Measurements from ENCODE around the gene C11orf21. TPM values are rescaled to one million over a fixed set of nuclear protein-coding genes. Genes with fewer than 3 reads are reported as not detected.
A peak's percentile ranks its signal among the peaks of the same experiment; 100 is the strongest.

The C11orf21 gene
- total RNA-seq, 1 experiment from 2014 or later, result 0.09 TPM

DNA sequence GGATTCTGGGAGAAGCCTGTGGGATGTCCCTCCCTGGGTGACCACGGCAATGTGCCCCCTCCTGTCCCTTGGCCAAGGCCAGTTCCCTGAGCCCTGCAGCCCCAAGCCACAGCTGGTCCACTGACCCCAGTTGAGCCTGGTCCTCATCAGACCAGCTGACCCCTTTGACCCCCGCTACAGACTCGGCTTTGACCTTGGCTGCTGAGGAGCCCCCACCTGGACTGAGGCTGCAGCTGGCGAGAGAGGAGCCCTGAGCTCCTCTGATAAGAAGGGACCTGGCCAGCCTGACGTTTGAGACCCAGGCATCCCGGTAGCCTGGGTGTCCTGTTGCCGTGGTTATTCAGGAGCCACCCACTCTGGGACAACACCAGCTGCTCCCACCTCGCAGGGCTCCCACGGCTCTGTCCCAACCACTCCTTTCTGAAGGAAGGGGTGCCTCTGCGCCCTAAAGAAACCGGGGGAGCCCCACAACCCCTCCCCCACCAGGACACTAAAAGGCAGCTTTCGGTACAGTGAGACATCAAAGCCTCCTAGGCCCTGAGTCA is 34.3 kb downstream of the C11orf21 start:
- no TSS peak for BruUV-seq (replicated peaks)
- H3K27me3 Mint-ChIP-seq (ENCODE audit: insufficient read depth, unreplicated experiment), result no peaks in the 10 kb centered on the region

GRCh38 chr11:2266586-2267305 is 35.0 kb downstream of the C11orf21 start:
- H3K36me3 Mint-ChIP-seq (ENCODE audit: insufficient read depth, unreplicated experiment), result peaks cover 33% of the 10 kb centered on the region
- DNase-seq, result no peak
- Histone ChIP-seq H3K36me3 (ENCODE audit: control insufficient read depth, insufficient read depth, low read length) (peaks cover 3% of the 10 kb centered on the region), H3K9me3 (no peaks in the 10 kb centered on the region), H3K4me1 (peaks cover 20% of the 10 kb centered on the region), H3K4me3 (ENCODE audit: low read depth, low read length) (no peak overlapping the region), H3K27me3 (replicated peaks; ENCODE audit: control insufficient read depth, insufficient read depth, low read length) (no peaks in the 10 kb centered on the region)
- TF ChIP-seq CTCF (IDR thresholded peaks at IDR 0.05; ENCODE audit: insufficient read depth in 1 of 2, low read depth in 1 of 2, low read length in 1 of 2, severe bottlenecking in 1 of 2, unreplicated experiment in 1 of 2), result no peak
- ChIA-PET CTCF (no interaction called here), POLR2A (no interaction called here)
- peak overlapping the region; percentile 44 for H3K4me3 Mint-ChIP-seq (ENCODE audit: unreplicated experiment)
- peak overlapping the region; percentile 4 for H3K27ac Mint-ChIP-seq (ENCODE audit: unreplicated experiment)
- intact Hi-C loops (cut with micrococcal nuclease; ENCODE audit: unreplicated experiment), result no loop called here
- peaks cover 15% of the 10 kb centered on the region for H3K4me1 Mint-ChIP-seq (ENCODE audit: low read depth, unreplicated experiment)
- BruUV-seq (replicated peaks), result no TSS peak
- H3K9me3 Mint-ChIP-seq (ENCODE audit: unreplicated experiment), result no peaks in the 10 kb centered on the region
- no peaks in the 10 kb centered on the region for H3K27me3 Mint-ChIP-seq (ENCODE audit: insufficient read depth, unreplicated experiment)

More for the DNA sequence above, 34.3 kb downstream of the C11orf21 start:
- ChIA-PET CTCF (no interaction called here), POLR2A (interaction anchor here (0.6 to 2.9 kb wide), 2 partner anchors 64 to 67 kb away, joined by 3 to 26 read pairs; no protein-coding TSS in a partner anchor)
- intact Hi-C loops (cut with micrococcal nuclease; ENCODE audit: unreplicated experiment), result no loop called here
- Mint-ChIP-seq H3K4me3 (ENCODE audit: unreplicated experiment) (no peak overlapping the region), H3K9me3 (ENCODE audit: unreplicated experiment) (no peaks in the 10 kb centered on the region), H3K4me1 (ENCODE audit: low read depth, unreplicated experiment) (peaks cover 10% of the 10 kb centered on the region), H3K27ac (ENCODE audit: unreplicated experiment) (no peak overlapping the region), H3K36me3 (ENCODE audit: insufficient read depth, unreplicated experiment) (peaks cover 33% of the 10 kb centered on the region)
- DNase-seq, result no peak
- Histone ChIP-seq H3K27me3 (replicated peaks; ENCODE audit: control insufficient read depth, insufficient read depth, low read length) (no peaks in the 10 kb centered on the region), H3K36me3 (ENCODE audit: control insufficient read depth, insufficient read depth, low read length) (peaks cover 3% of the 10 kb centered on the region), H3K4me1 (peaks cover 26% of the 10 kb centered on the region), H3K4me3 (ENCODE audit: low read depth, low read length) (no peak overlapping the region), H3K9me3 (no peaks in the 10 kb centered on the region)
- no peak for TF ChIP-seq CTCF (IDR thresholded peaks at IDR 0.05; ENCODE audit: insufficient read depth in 1 of 2, low read depth in 1 of 2, low read length in 1 of 2, severe bottlenecking in 1 of 2, unreplicated experiment in 1 of 2)

DNA sequence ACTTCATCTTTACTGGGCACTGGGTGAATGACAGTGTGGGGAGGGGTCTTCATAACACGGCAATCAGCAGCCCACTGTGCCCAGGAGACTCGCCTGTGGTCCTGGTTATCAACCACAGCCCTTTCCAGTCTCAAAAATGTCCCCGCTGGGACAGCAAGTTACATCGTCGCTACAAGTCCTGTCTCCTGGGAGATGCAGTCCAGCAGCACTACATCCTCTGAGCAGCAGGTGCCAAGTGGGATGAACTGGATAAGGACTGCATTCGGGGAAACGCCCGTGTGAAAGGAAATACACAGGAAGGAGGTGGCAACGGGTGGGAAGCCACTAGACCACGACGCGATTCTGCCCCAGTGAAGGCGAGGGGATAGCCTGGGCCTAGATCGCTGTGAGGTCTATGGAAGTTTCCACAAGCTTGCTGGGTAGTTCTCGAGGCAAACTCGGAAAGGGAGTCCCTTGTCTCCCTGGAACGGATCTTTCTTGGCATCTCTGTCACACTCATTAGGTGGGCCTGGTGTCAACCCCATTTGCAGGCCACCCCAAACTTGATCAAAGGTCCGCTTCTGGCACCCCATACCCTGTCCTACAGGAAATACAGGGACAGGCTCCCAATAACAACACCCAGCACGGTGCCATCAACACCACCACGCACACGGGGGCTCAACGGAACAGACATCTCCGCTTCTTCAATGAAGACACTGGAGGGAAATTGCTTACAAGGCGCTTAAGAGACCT is 35.7 kb downstream of the C11orf21 start:
- H3K27me3 ChIP-seq (replicated peaks; ENCODE audit: control insufficient read depth, insufficient read depth, low read length), result no peaks in the 10 kb centered on the region
- ChIA-PET CTCF (no interaction called here), POLR2A (no interaction called here)
- Mint-ChIP-seq H3K36me3 (ENCODE audit: insufficient read depth, unreplicated experiment) (peaks cover 33% of the 10 kb centered on the region), H3K27ac (ENCODE audit: unreplicated experiment) (peak overlapping the region; percentile 4), H3K4me3 (ENCODE audit: unreplicated experiment) (peak overlapping the region; percentile 44), H3K9me3 (ENCODE audit: unreplicated experiment) (no peaks in the 10 kb centered on the region), H3K4me1 (ENCODE audit: low read depth, unreplicated experiment) (peaks cover 15% of the 10 kb centered on the region), H3K27me3 (ENCODE audit: insufficient read depth, unreplicated experiment) (no peaks in the 10 kb centered on the region)
- TF ChIP-seq CTCF (IDR thresholded peaks at IDR 0.05; ENCODE audit: insufficient read depth in 1 of 2, low read depth in 1 of 2, low read length in 1 of 2, severe bottlenecking in 1 of 2, unreplicated experiment in 1 of 2), result no peak
- H3K36me3 ChIP-seq (ENCODE audit: control insufficient read depth, insufficient read depth, low read length), result peaks cover 3% of the 10 kb centered on the region
- no TSS peak for BruUV-seq (replicated peaks)
- no peaks in the 10 kb centered on the region for H3K9me3 ChIP-seq
- H3K4me3 ChIP-seq (ENCODE audit: low read depth, low read length), result no peak overlapping the region
- H3K4me1 ChIP-seq, result peaks cover 16% of the 10 kb centered on the region
- intact Hi-C loops (cut with micrococcal nuclease; ENCODE audit: unreplicated experiment), result no loop called here
- DNase-seq, result no peak

Measured in Caco-2 (cell line).